HEK293 (cell line): ENCODE measurements around the gene OBSCN.

Source experiments
- CTCF ChIA-PET: fragments of 350-600 bp; formaldehyde crosslinking; extraction: SDS; loops from one replicate; lab custom pipeline; 2021; ENCODE audit warnings: antibody characterized with exemption; lab: Yijun Ruan, JAX
- POLR2A ChIA-PET: fragments of 300-600 bp; formaldehyde crosslinking; extraction: SDS; loops from one replicate; lab custom pipeline; 2020; ENCODE audit warnings: antibody characterized with exemption, inconsistent platforms; lab: Yijun Ruan, JAX
- H3K27ac ChIP-seq: fragments of 200-500 bp; sonication (Bioruptor generic); 2 replicates; pipeline ENCODE4 v1.5.1; 2014; ENCODE audit warnings: low read depth, low read length, control low read depth, inconsistent platforms; ENCODE audit errors: extremely low read depth
- H3K36me3 ChIP-seq, 2 experiments: fragments of 200-500 bp in 1 of 2; sonication (Bioruptor generic) in 1 of 2; 1 replicate in 1 of 2; 2 replicates in 1 of 2; pipeline ENCODE4 v1.5.1; 2014 to 2017; ENCODE audit warnings: inconsistent platforms in 2 of 2, low read length in 2 of 2; ENCODE audit not compliant: control insufficient read depth in 2 of 2, insufficient read depth in 1 of 2
- H3K4me1 ChIP-seq: fragments of 200-500 bp; sonication (Bioruptor generic); 2 replicates; pipeline ENCODE4 v1.5.1; 2014; ENCODE audit warnings: mild to moderate bottlenecking, low read length, inconsistent platforms; ENCODE audit not compliant: control insufficient read depth, insufficient read depth
- H3K4me3 ChIP-seq: 2 replicates; pipeline ENCODE4 v1.5.1; 2011; ENCODE audit warnings: low read depth, mild to moderate bottlenecking, control low read depth, low read length, moderate library complexity
- H3K9me3 ChIP-seq: fragments of 200-500 bp; sonication (Bioruptor generic); 2 replicates; pipeline ENCODE4 v1.5.1; 2014; ENCODE audit warnings: low read depth, low read length, inconsistent platforms; ENCODE audit not compliant: control insufficient read depth, insufficient read depth
- BCL11A ChIP-seq: fragments of 450-650 bp; formaldehyde crosslinking; IDR thresholded peaks from 2 replicates; pipeline ENCODE4 v1.5.1; 2016; ENCODE audit warnings: low read depth, missing biosample characterization, missing genetic modification characterization
- GLIS2 ChIP-seq: fragments of 450-650 bp; formaldehyde crosslinking; IDR thresholded peaks from 2 replicates; pipeline ENCODE4 v1.5.1; 2016; ENCODE audit warnings: missing biosample characterization, missing genetic modification characterization
- ZNF658 ChIP-seq: fragments of 450-650 bp; formaldehyde crosslinking; IDR thresholded peaks from 2 replicates; pipeline ENCODE4; 2016; ENCODE audit warnings: missing biosample characterization, missing genetic modification characterization
- ZSCAN18 ChIP-seq: fragments of 450-650 bp; formaldehyde crosslinking; IDR thresholded peaks from 2 replicates; pipeline ENCODE4 v1.5.1; 2016; ENCODE audit warnings: missing biosample characterization, missing genetic modification characterization
- TF ChIP-seq, protein P1 (sequence below): fragments of 450-650 bp; formaldehyde crosslinking; IDR thresholded peaks from 2 replicates; pipeline ENCODE4 v1.5.1; 2016; ENCODE audit warnings: missing biosample characterization, missing genetic modification characterization, borderline replicate concordance
- TF ChIP-seq, protein P2 (sequence below): fragments of 450-650 bp; formaldehyde crosslinking; IDR thresholded peaks from 2 replicates; pipeline ENCODE4 v1.5.0; 2017; ENCODE audit warnings: missing biosample characterization, missing genetic modification characterization, borderline replicate concordance
- TF ChIP-seq, protein P3 (sequence below): fragments of 450-650 bp; formaldehyde crosslinking; IDR thresholded peaks from 2 replicates; pipeline ENCODE4 v1.5.1; 2017; ENCODE audit warnings: missing biosample characterization, mild to moderate bottlenecking, missing genetic modification characterization, moderate library complexity

Gene OBSCN

DNA sequence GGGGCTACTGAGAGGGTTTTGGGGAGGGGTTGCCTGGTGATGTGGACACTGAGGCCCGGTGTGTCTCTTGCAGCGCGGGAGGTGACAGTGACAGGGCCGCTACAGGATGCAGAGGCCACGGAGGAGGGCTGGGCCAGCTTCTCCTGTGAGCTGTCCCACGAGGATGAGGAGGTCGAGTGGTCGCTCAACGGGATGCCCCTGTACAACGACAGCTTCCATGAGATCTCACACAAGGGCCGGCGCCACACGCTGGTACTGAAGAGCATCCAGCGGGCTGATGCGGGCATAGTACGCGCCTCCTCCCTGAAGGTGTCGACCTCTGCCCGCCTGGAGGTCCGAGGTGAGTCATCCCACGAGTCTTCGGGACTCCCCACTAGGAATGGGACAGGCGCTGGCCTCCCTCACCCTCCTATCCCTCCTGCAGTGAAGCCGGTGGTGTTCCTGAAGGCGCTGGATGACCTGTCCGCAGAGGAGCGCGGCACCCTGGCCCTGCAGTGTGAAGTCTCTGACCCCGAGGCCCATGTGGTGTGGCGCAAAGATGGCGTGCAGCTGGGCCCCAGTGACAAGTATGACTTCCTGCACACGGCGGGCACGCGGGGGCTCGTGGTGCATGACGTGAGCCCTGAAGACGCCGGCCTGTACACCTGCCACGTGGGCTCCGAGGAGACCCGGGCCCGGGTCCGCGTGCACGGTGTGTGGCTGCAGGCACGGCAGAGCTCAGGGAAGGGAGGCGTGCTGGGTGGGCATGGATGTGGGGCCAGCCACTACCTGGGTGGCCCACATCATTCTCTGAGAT, 72.5 kb downstream of the OBSCN start:
- no peaks in the 10 kb centered on the region for H3K9me3 ChIP-seq
- H3K4me3 ChIP-seq = no peak overlapping the region
- no peak overlapping the region for H3K27ac ChIP-seq
- peaks cover 0 to 30% of the 10 kb centered on the region in 2 experiments; a peak in 1 of 3 replicates for H3K36me3 ChIP-seq
- CTCF ChIA-PET = no interaction called here
- H3K4me1 ChIP-seq = no peaks in the 10 kb centered on the region
- TF ChIP-seq, protein P1, sequence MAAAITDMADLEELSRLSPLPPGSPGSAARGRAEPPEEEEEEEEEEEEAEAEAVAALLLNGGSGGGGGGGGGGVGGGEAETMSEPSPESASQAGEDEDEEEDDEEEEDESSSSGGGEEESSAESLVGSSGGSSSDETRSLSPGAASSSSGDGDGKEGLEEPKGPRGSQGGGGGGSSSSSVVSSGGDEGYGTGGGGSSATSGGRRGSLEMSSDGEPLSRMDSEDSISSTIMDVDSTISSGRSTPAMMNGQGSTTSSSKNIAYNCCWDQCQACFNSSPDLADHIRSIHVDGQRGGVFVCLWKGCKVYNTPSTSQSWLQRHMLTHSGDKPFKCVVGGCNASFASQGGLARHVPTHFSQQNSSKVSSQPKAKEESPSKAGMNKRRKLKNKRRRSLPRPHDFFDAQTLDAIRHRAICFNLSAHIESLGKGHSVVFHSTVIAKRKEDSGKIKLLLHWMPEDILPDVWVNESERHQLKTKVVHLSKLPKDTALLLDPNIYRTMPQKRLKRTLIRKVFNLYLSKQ (tag by site-specific recombination) = no peak
- TF ChIP-seq ZSCAN18 (no peak), BCL11A (tag by site-specific recombination) (no peak)
- TF ChIP-seq, protein P2, sequence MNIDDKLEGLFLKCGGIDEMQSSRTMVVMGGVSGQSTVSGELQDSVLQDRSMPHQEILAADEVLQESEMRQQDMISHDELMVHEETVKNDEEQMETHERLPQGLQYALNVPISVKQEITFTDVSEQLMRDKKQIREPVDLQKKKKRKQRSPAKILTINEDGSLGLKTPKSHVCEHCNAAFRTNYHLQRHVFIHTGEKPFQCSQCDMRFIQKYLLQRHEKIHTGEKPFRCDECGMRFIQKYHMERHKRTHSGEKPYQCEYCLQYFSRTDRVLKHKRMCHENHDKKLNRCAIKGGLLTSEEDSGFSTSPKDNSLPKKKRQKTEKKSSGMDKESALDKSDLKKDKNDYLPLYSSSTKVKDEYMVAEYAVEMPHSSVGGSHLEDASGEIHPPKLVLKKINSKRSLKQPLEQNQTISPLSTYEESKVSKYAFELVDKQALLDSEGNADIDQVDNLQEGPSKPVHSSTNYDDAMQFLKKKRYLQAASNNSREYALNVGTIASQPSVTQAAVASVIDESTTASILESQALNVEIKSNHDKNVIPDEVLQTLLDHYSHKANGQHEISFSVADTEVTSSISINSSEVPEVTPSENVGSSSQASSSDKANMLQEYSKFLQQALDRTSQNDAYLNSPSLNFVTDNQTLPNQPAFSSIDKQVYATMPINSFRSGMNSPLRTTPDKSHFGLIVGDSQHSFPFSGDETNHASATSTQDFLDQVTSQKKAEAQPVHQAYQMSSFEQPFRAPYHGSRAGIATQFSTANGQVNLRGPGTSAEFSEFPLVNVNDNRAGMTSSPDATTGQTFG (tag by site-specific recombination) = no peak
- TF ChIP-seq, protein P3, sequence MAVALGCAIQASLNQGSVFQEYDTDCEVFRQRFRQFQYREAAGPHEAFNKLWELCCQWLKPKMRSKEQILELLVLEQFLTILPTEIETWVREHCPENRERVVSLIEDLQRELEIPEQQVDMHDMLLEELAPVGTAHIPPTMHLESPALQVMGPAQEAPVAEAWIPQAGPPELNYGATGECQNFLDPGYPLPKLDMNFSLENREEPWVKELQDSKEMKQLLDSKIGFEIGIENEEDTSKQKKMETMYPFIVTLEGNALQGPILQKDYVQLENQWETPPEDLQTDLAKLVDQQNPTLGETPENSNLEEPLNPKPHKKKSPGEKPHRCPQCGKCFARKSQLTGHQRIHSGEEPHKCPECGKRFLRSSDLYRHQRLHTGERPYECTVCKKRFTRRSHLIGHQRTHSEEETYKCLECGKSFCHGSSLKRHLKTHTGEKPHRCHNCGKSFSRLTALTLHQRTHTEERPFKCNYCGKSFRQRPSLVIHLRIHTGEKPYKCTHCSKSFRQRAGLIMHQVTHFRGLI (tag by site-specific recombination) = no peak
- POLR2A ChIA-PET = no interaction called here

DNA sequence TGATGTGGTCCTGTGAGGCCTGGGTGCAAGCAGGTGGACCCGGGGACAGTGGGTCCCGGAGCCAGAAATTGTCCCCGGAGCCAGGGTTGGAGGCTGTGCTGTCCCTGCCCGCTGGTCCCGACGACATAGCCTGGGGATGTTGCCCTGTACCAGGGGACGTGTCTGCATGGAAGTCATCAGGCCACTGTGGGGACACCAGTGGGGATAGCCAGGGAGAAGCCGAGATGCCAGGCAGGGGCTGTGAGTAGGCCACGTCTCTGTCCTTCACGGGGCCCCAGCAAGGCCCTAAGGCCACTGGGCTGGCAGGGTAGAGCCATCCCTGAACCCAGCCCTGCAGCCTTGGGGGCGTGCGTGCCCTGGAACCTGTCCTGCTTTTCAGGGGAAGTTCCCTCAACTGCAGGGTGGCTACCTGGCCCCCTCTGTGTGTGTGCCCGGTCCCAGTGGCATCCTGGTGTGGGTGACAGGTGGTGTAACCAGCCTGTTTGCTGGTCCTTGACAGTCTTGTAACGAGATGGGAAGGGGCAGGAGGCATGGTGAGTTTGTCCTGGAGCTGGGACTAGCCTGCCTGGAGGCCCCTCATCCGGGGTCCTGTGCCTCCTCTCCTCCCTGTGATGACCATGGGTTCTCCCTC, 73.2 kb downstream of the OBSCN start:
- H3K27ac ChIP-seq = no peak overlapping the region

More for the DNA sequence above, 73.2 kb downstream of the OBSCN start:
- Histone ChIP-seq H3K36me3 (peaks cover 0 to 30% of the 10 kb centered on the region in 2 experiments; a peak in 1 of 3 replicates), H3K9me3 (no peaks in the 10 kb centered on the region), H3K4me3 (no peak overlapping the region), H3K4me1 (no peaks in the 10 kb centered on the region)
- CTCF ChIA-PET = no interaction called here
- peak; percentile 27; the same call in 1 of the 2 replicates for TF ChIP-seq GLIS2 (tag by site-specific recombination)
- TF ChIP-seq ZNF658 (tag by site-specific recombination) = no peak
- TF ChIP-seq ZSCAN18 = no peak
- POLR2A ChIA-PET = interaction anchor here (0.7 kb wide), 1 partner anchor 68 kb away, joined by 3 read pairs; no protein-coding TSS in a partner anchor
